ENCODE measurements around the gene LSM7. TPM values are rescaled to one million over a fixed set of nuclear protein-coding genes. Genes with fewer than 3 reads are reported as not detected.
A peak's percentile ranks its signal among the peaks of the same experiment; 100 is the strongest.

Gene LSM7
- total RNA-seq, 2 experiments from 2014 or later, result 164 to 321 TPM

DNA sequence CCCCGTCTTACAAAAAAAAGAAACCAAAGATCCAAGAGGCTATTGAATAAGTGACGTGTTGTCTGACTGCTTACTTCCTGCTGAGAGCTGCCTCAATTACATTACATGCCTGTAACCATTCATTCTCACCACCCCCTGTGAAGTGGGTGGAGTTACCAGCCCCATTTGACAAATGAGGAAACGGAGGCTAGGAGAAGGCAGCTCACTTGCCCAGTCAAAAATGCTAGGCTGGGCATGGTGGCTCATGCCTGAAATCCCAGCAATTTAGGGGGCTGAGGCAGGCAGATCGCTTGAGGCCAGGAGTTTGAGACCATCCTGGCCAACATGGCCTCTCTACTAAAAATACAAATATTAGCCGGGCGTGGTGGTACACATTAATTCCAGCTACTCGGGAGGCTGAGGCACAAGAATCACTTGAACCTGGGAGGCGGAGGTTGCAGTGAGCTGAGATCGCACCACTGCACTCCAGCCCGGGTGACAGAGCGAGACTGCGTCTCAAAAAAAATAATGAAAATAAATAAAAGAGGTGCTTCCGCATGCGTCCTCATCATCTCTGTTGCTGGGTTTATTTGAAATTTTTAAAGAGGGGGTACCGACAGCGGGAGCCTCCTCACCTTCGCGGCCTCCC is 499 bp downstream of the LSM7 start:
- peak; percentile 89 for DNase-seq (ENCODE audit: low spot score)
- peaks cover 40% of the 10 kb centered on the region for H3K36me3 ChIP-seq (ENCODE audit: insufficient read depth, low read length)
- peak overlapping the region; percentile 89 for H3K4me3 ChIP-seq (ENCODE audit: low read depth, low read length, poor library complexity, severe bottlenecking)
- no peaks in the 10 kb centered on the region for H3K9me2 ChIP-seq (ENCODE audit: insufficient read depth, low read length)
- peaks cover 66% of the 10 kb centered on the region for H3K79me2 ChIP-seq (ENCODE audit: insufficient read depth, low read depth, low read length)
- H3K9me3 ChIP-seq (ENCODE audit: low read length), result no peaks in the 10 kb centered on the region
- intact Hi-C loops (cut with micrococcal nuclease; ENCODE audit: unreplicated experiment), result loop anchor here (2.0 kb wide), 2 partner anchors 55 to 63 kb away; no protein-coding TSS in a partner anchor
- no peak overlapping the region for H2AFZ ChIP-seq (ENCODE audit: low read length)
- CTCF ChIA-PET (ENCODE audit: unreplicated experiment), result interaction anchor here (0.8 kb wide), 1 partner anchor 170 kb away, joined by 4 read pairs; no protein-coding TSS in a partner anchor
- no peaks in the 10 kb centered on the region; the same call in 1 of the 2 replicates for H4K20me1 ChIP-seq (ENCODE audit: insufficient read depth, low read length)
- POLR2A ChIA-PET, result interaction anchor here (0.7 to 1.1 kb wide), 3 partner anchors 9 to 66 kb away, joined by 3 to 7 read pairs (median 3); no protein-coding TSS in a partner anchor
- TF ChIP-seq, protein P1, sequence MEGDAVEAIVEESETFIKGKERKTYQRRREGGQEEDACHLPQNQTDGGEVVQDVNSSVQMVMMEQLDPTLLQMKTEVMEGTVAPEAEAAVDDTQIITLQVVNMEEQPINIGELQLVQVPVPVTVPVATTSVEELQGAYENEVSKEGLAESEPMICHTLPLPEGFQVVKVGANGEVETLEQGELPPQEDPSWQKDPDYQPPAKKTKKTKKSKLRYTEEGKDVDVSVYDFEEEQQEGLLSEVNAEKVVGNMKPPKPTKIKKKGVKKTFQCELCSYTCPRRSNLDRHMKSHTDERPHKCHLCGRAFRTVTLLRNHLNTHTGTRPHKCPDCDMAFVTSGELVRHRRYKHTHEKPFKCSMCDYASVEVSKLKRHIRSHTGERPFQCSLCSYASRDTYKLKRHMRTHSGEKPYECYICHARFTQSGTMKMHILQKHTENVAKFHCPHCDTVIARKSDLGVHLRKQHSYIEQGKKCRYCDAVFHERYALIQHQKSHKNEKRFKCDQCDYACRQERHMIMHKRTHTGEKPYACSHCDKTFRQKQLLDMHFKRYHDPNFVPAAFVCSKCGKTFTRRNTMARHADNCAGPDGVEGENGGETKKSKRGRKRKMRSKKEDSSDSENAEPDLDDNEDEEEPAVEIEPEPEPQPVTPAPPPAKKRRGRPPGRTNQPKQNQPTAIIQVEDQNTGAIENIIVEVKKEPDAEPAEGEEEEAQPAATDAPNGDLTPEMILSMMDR (conservative IDR thresholded peaks at IDR 0.05; ENCODE audit: low read length), result no peak
- TSS peak; percentile 93 for BruUV-seq (replicated peaks)
- peak overlapping the region; percentile 70 for H3K27ac ChIP-seq (ENCODE audit: low read depth, low read length, poor library complexity, severe bottlenecking)
- H3K4me1 ChIP-seq (ENCODE audit: insufficient read depth, low read length, poor library complexity, severe bottlenecking), result peaks cover 59% of the 10 kb centered on the region
- H3K4me2 ChIP-seq (ENCODE audit: low read length), result peak overlapping the region; percentile 87

DNA sequence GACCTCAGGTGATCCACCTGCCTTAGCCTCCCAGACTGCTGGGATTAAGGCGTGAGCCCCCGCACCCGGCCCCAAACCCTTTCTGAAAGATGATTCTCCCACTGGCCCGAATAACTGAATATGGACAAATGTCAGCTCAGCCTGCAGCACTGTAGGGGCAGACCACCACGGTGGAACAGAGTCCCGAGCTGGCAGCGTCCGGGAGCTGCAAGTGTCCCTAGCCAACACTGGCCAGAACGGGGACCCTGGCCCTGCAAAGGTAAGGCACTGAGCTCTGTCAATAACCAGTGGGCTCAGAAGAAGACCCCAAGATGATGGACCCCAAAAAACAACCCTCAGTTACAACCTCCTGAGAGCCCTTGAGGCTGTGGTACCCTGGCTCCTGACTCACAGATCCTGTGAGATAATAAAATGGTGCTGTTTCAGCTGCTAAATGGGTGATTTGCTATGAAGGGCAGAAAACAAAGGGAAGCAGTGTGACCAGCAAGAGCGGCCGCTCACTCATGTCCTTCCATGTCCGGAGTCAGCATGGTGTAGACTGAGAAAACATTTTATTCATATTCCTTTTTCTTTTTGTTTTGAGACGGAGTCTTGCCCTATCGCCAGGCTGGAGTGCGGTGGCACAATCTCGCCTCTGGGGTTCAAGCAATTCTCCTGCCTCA is 1.6 kb downstream of the LSM7 start:
- Histone ChIP-seq H3K4me1 (ENCODE audit: insufficient read depth, low read length, poor library complexity, severe bottlenecking) (peaks cover 48% of the 10 kb centered on the region), H3K4me3 (ENCODE audit: low read depth, low read length, poor library complexity, severe bottlenecking) (peak overlapping the region; percentile 89)

More for the DNA sequence above, 1.6 kb downstream of the LSM7 start:
- Histone ChIP-seq H3K27ac (ENCODE audit: low read depth, low read length, poor library complexity, severe bottlenecking) (no peak overlapping the region), H3K9me2 (ENCODE audit: insufficient read depth, low read length) (no peaks in the 10 kb centered on the region), H2AFZ (ENCODE audit: low read length) (no peak overlapping the region), H3K9me3 (ENCODE audit: low read length) (no peaks in the 10 kb centered on the region), H4K20me1 (ENCODE audit: insufficient read depth, low read length) (no peaks in the 10 kb centered on the region; the same call in 1 of the 2 replicates), H3K4me2 (ENCODE audit: low read length) (peak overlapping the region; percentile 87), H3K79me2 (ENCODE audit: insufficient read depth, low read depth, low read length) (peaks cover 65% of the 10 kb centered on the region), H3K36me3 (ENCODE audit: insufficient read depth, low read length) (peaks cover 48% of the 10 kb centered on the region)
- BruUV-seq (replicated peaks), result no TSS peak
- intact Hi-C loops (cut with micrococcal nuclease; ENCODE audit: unreplicated experiment), result no loop called here
- ChIA-PET CTCF (ENCODE audit: unreplicated experiment) (interaction anchor here (0.6 kb wide), 1 partner anchor 169 kb away, joined by 3 read pairs; no protein-coding TSS in a partner anchor), POLR2A (interaction anchor here (1.1 kb wide), 1 partner anchor 8 kb away, joined by 3 read pairs; no protein-coding TSS in a partner anchor)
- TF ChIP-seq, protein P1 (conservative IDR thresholded peaks at IDR 0.05; ENCODE audit: low read length), result no peak
- TF ChIP-seq EZH2phosphoT487 (IDR thresholded peaks at IDR 0.05; ENCODE audit: borderline replicate concordance, low read depth, low read length), result no peak
- DNase-seq (ENCODE audit: low spot score), result no peak

Data from OCI-LY7 (cell line).